ENCODE measurements around the gene TUBGCP2. TPM values are rescaled to one million over a fixed set of nuclear protein-coding genes. Genes with fewer than 3 reads are reported as not detected.

Gene TUBGCP2
- total RNA-seq, 2 donors from 2014 or later, result 53.3 to 58.2 TPM

- Mint-ChIP-seq H3K9me3 (no peaks in the 10 kb centered on the region), H3K4me3 (no peak overlapping the region), H3K27me3 (peaks cover 9% of the 10 kb centered on the region in 2 donors), H3K27ac (no peak overlapping the region), H3K4me1 (ENCODE audit: low read depth in 2 of 2) (peaks cover 3 to 5% of the 10 kb centered on the region in 2 donors), H3K36me3 (no peaks in the 10 kb centered on the region)
- DNase-seq (ENCODE audit: low spot score) (no peak), ATAC-seq (no peak)
Measured at GRCh38 chr10:133350283-133350949, 41.7 kb upstream of the TUBGCP2 start.

GRCh38 chr10:133349577-133350011 lies 40.9 kb upstream of the TUBGCP2 start:
- DNase-seq (ENCODE audit: low spot score), result no peak
- Mint-ChIP-seq H3K4me1 (ENCODE audit: low read depth in 2 of 2) (peaks cover 3 to 5% of the 10 kb centered on the region in 2 donors), H3K27me3 (peaks cover 9 to 12% of the 10 kb centered on the region in 2 donors), H3K4me3 (no peak overlapping the region), H3K36me3 (no peaks in the 10 kb centered on the region), H3K9me3 (no peaks in the 10 kb centered on the region), H3K27ac (no peak overlapping the region)
- ATAC-seq, result no peak

- ATAC-seq, result no peak
- peaks cover 3 to 5% of the 10 kb centered on the region in 2 donors for H3K4me1 Mint-ChIP-seq (ENCODE audit: low read depth in 2 of 2)
- no peak overlapping the region for H3K27ac Mint-ChIP-seq
- peaks cover 9 to 14% of the 10 kb centered on the region in 2 donors for H3K27me3 Mint-ChIP-seq
- DNase-seq (ENCODE audit: low spot score), result no peak
- no peaks in the 10 kb centered on the region for H3K9me3 Mint-ChIP-seq
- H3K4me3 Mint-ChIP-seq, result no peak overlapping the region
- H3K36me3 Mint-ChIP-seq, result no peaks in the 10 kb centered on the region
Measured at GRCh38 chr10:133349160-133349568, 40.5 kb upstream of the TUBGCP2 start.

- Mint-ChIP-seq H3K27me3 (peaks cover 14 to 21% of the 10 kb centered on the region in 2 donors), H3K36me3 (no peaks in the 10 kb centered on the region), H3K4me1 (ENCODE audit: low read depth in 2 of 2) (peaks cover 3 to 5% of the 10 kb centered on the region in 2 donors), H3K9me3 (no peaks in the 10 kb centered on the region), H3K27ac (no peak overlapping the region), H3K4me3 (no peak overlapping the region)
- ATAC-seq, result no peak
- no peak for DNase-seq (ENCODE audit: low spot score)
Measured at GRCh38 chr10:133347710-133348517, 39.2 kb upstream of the TUBGCP2 start.

- H3K9me3 Mint-ChIP-seq, result no peaks in the 10 kb centered on the region
- H3K27ac Mint-ChIP-seq, result no peak overlapping the region
- H3K36me3 Mint-ChIP-seq, result no peaks in the 10 kb centered on the region
- H3K4me3 Mint-ChIP-seq, result no peak overlapping the region
- no peak for DNase-seq (ENCODE audit: low spot score)
- no peak for ATAC-seq
- H3K4me1 Mint-ChIP-seq (ENCODE audit: low read depth in 2 of 2), result peaks cover 3 to 5% of the 10 kb centered on the region in 2 donors
- peaks cover 23 to 27% of the 10 kb centered on the region in 2 donors for H3K27me3 Mint-ChIP-seq
Measured at GRCh38 chr10:133346413-133346812, 37.7 kb upstream of the TUBGCP2 start.

- DNase-seq (ENCODE audit: low spot score) (no peak), ATAC-seq (no peak)
- H3K4me1 Mint-ChIP-seq (ENCODE audit: low read depth in 2 of 2), result peaks cover 3% of the 10 kb centered on the region in 2 donors
- H3K4me3 Mint-ChIP-seq, result no peak overlapping the region
- no peaks in the 10 kb centered on the region for H3K36me3 Mint-ChIP-seq
- no peak overlapping the region for H3K27ac Mint-ChIP-seq
- no peaks in the 10 kb centered on the region for H3K9me3 Mint-ChIP-seq
- H3K27me3 Mint-ChIP-seq, result peaks cover 22 to 26% of the 10 kb centered on the region in 2 donors
Measured at GRCh38 chr10:133344236-133344635, 35.6 kb upstream of the TUBGCP2 start.

- Mint-ChIP-seq H3K36me3 (no peaks in the 10 kb centered on the region), H3K27ac (no peak overlapping the region), H3K27me3 (peaks cover 16 to 23% of the 10 kb centered on the region in 2 donors), H3K9me3 (no peaks in the 10 kb centered on the region), H3K4me1 (ENCODE audit: low read depth in 2 of 2) (no peaks in the 10 kb centered on the region), H3K4me3 (no peak overlapping the region)
- no peak for ATAC-seq
- DNase-seq (ENCODE audit: low spot score), result no peak
Measured at GRCh38 chr10:133343558-133343957, 34.9 kb upstream of the TUBGCP2 start.

GRCh38 chr10:133342942-133343341 lies 34.3 kb upstream of the TUBGCP2 start:
- H3K27me3 Mint-ChIP-seq, result peaks cover 16 to 23% of the 10 kb centered on the region in 2 donors
- no peaks in the 10 kb centered on the region for H3K4me1 Mint-ChIP-seq (ENCODE audit: low read depth in 2 of 2)
- ATAC-seq, result no peak
- no peaks in the 10 kb centered on the region for H3K9me3 Mint-ChIP-seq
- no peak for DNase-seq (ENCODE audit: low spot score)
- no peaks in the 10 kb centered on the region for H3K36me3 Mint-ChIP-seq
- H3K27ac Mint-ChIP-seq, result no peak overlapping the region
- H3K4me3 Mint-ChIP-seq, result no peak overlapping the region

GRCh38 chr10:133341983-133342382 lies 33.3 kb upstream of the TUBGCP2 start:
- ATAC-seq, result no peak
- H3K9me3 Mint-ChIP-seq, result no peaks in the 10 kb centered on the region
- DNase-seq (ENCODE audit: low spot score), result no peak
- peaks cover 16 to 23% of the 10 kb centered on the region in 2 donors for H3K27me3 Mint-ChIP-seq
- H3K4me1 Mint-ChIP-seq (ENCODE audit: low read depth in 2 of 2), result no peaks in the 10 kb centered on the region
- H3K27ac Mint-ChIP-seq, result no peak overlapping the region
- no peak overlapping the region for H3K4me3 Mint-ChIP-seq
- H3K36me3 Mint-ChIP-seq, result no peaks in the 10 kb centered on the region

GRCh38 chr10:133339708-133340380 lies 31.2 kb upstream of the TUBGCP2 start:
- no peaks in the 10 kb centered on the region for H3K9me3 Mint-ChIP-seq
- no peaks in the 10 kb centered on the region for H3K36me3 Mint-ChIP-seq
- H3K4me1 Mint-ChIP-seq (ENCODE audit: low read depth in 2 of 2), result peaks cover under 1 to 2% of the 10 kb centered on the region in 2 donors
- H3K27me3 Mint-ChIP-seq, result peaks cover 15 to 16% of the 10 kb centered on the region in 2 donors
- no peak overlapping the region for H3K27ac Mint-ChIP-seq
- DNase-seq (ENCODE audit: low spot score) (no peak), ATAC-seq (no peak)
- H3K4me3 Mint-ChIP-seq, result no peak overlapping the region

GRCh38 chr10:133338080-133339071 lies 29.7 kb upstream of the TUBGCP2 start:
- peaks cover 5 to 7% of the 10 kb centered on the region in 2 donors for H3K4me1 Mint-ChIP-seq (ENCODE audit: low read depth in 2 of 2)

GRCh38 chr10:133337370-133337725 lies 28.7 kb upstream of the TUBGCP2 start:
- DNase-seq (ENCODE audit: low spot score) (no peak), ATAC-seq (no peak)
- H3K9me3 Mint-ChIP-seq, result no peaks in the 10 kb centered on the region
- no peaks in the 10 kb centered on the region for H3K36me3 Mint-ChIP-seq
- peaks cover 25 to 29% of the 10 kb centered on the region in 2 donors for H3K27me3 Mint-ChIP-seq
- H3K4me1 Mint-ChIP-seq (ENCODE audit: low read depth in 2 of 2), result peaks cover 5 to 7% of the 10 kb centered on the region in 2 donors
- no peak overlapping the region for H3K4me3 Mint-ChIP-seq
- H3K27ac Mint-ChIP-seq, result no peak overlapping the region

More at GRCh38 chr10:133338080-133339071, 29.7 kb upstream of the TUBGCP2 start:
- H3K9me3 Mint-ChIP-seq, result no peaks in the 10 kb centered on the region
- ATAC-seq (no peak), DNase-seq (ENCODE audit: low spot score) (no peak)
- H3K27ac Mint-ChIP-seq, result no peak overlapping the region
- H3K36me3 Mint-ChIP-seq, result no peaks in the 10 kb centered on the region
- H3K4me3 Mint-ChIP-seq, result no peak overlapping the region
- peaks cover 20 to 24% of the 10 kb centered on the region in 2 donors for H3K27me3 Mint-ChIP-seq

All from natural killer cell treated with Interleukin-12 subunit alpha and Interleukin-12 subunit beta and Interleukin-15 and Interleukin-18, amount 100 ng/mL, for 72 hours (primary cell).